Uterus (tissue), 4 donors: ENCODE measurements around the gene CBX8. TPM values are rescaled to one million over a fixed set of nuclear protein-coding genes. Genes with fewer than 3 reads are reported as not detected.

Experiments
- DNase-seq, 2 donors: peaks; one replicate each; pipeline ENCODE4 v3.0.0-alpha.2; 2019 to 2020
- H3K27ac ChIP-seq, 2 donors: fragments of 200-600 bp; sonication (generic); 1 replicate in 1 of 2; 2 replicates in 1 of 2; pipeline ENCODE4 v1.5.1; 2016 to 2018
- H3K27me3 ChIP-seq, 2 donors: fragments of 200-600 bp; sonication (generic); one replicate each; pipeline ENCODE4 v1.5.1; 2018 to 2019; ENCODE audit warnings: control low read depth in 1 of 2
- H3K36me3 ChIP-seq, 2 donors: fragments of 200-600 bp; sonication (generic); one replicate each; pipeline ENCODE4 v1.5.1; 2019; ENCODE audit warnings: control low read depth in 1 of 2
- H3K4me1 ChIP-seq, 2 donors: fragments of 200-600 bp; sonication (generic); one replicate each; pipeline ENCODE4 v1.5.1; 2018 to 2019; ENCODE audit warnings: control low read depth in 1 of 2
- H3K4me3 ChIP-seq, 2 donors: fragments of 200-600 bp; sonication (generic); 1 replicate in 1 of 2; 2 replicates in 1 of 2; pipeline ENCODE4 v1.5.1; 2018 to 2019; ENCODE audit warnings: mild to moderate bottlenecking in 1 of 2
- H3K9me3 ChIP-seq, 2 donors: fragments of 200-600 bp; sonication (generic); one replicate each; pipeline ENCODE4 v1.5.1; 2019; ENCODE audit warnings: control low read depth in 1 of 2
- POLR2A ChIP-seq, 2 donors: fragments of 450-650 bp; IDR thresholded peaks; one replicate each; pipeline ENCODE4 v1.6.1; 2016; ENCODE audit warnings: antibody characterized with exemption in 2 of 2, mild to moderate bottlenecking in 1 of 2, moderate library complexity in 1 of 2
- intact Hi-C: fragments of 100-400 bp; cut with DNase I; formaldehyde crosslinking; loops from one replicate; pipeline ENCODE4 v1.15.1; 2023; ENCODE audit warnings: low total_unique reads
- total RNA-seq, 4 donors: library from RNA; depleted of rRNA in 3 of 4; stranded (reverse); fragments of >200 nt in 3 of 4; gene quantifications; one replicate each; pipeline versions ENCODE4 v1.1.0 to v1.2.4, GENCODE V29; 2014 to 2023
- TF ChIP-seq, protein P1 (sequence below), 4 experiments: fragments of 200-600 bp in 2 of 4; fragments of 450-650 bp in 2 of 4; sonication (generic) in 2 of 4; IDR thresholded peaks; one replicate each; pipeline ENCODE4 v1.5.1; 2016 to 2019; ENCODE audit warnings: antibody characterized with exemption in 4 of 4, mild to moderate bottlenecking in 2 of 4, moderate library complexity in 1 of 4
- donor health status: DM: yes; HTN: yes; CAD: no.

CBX8 gene
- total RNA-seq, 4 donors from 2014 or later, result 1.8 to 10.7 (median 2.6) TPM; not detected in 1

DNA sequence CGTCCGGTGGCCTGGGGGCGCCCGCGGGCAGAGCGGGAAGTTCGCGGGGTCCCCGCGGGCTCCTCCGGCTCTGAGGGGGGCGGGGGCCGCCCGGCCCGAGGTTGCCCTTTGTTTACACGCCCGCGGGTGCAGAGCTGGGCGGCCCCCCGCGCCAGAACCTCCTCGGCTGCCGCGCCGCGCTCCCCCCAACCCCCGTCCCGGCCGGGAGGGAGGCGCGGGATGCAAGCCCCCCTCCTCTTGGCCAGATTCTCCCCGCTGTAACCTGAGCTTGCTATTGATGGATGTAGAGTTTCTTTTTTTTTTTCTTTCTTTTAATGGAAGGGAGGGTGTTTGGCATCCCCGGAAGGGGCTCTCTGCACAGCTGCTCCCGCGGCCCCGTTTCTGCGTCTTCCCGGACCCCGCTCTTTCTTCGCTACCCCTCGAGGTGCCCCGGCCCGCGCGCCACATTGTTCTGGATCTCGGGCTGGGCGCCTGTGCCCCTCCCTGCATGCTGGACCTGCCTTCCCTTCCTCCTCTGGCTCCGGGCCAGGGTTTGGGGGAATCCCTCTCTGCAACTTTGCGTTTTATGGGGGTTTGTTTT lies 18.3 kb downstream of the CBX8 start:
- TF ChIP-seq POLR2A (IDR thresholded peaks at IDR 0.05), result no peak
- TF ChIP-seq, protein P1, sequence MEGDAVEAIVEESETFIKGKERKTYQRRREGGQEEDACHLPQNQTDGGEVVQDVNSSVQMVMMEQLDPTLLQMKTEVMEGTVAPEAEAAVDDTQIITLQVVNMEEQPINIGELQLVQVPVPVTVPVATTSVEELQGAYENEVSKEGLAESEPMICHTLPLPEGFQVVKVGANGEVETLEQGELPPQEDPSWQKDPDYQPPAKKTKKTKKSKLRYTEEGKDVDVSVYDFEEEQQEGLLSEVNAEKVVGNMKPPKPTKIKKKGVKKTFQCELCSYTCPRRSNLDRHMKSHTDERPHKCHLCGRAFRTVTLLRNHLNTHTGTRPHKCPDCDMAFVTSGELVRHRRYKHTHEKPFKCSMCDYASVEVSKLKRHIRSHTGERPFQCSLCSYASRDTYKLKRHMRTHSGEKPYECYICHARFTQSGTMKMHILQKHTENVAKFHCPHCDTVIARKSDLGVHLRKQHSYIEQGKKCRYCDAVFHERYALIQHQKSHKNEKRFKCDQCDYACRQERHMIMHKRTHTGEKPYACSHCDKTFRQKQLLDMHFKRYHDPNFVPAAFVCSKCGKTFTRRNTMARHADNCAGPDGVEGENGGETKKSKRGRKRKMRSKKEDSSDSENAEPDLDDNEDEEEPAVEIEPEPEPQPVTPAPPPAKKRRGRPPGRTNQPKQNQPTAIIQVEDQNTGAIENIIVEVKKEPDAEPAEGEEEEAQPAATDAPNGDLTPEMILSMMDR (IDR thresholded peaks at IDR 0.05), result no peak
- Histone ChIP-seq H3K27me3 (peaks cover 0 to 20% of the 10 kb centered on the region in 2 donors), H3K27ac (no peak overlapping the region), H3K4me1 (peaks cover 0 to 10% of the 10 kb centered on the region in 2 donors), H3K4me3 (peak overlapping the region; percentile 20 to 57), H3K9me3 (no peaks in the 10 kb centered on the region), H3K36me3 (no peaks in the 10 kb centered on the region)
- no peak for DNase-seq
- intact Hi-C loops, result no loop called here

DNA sequence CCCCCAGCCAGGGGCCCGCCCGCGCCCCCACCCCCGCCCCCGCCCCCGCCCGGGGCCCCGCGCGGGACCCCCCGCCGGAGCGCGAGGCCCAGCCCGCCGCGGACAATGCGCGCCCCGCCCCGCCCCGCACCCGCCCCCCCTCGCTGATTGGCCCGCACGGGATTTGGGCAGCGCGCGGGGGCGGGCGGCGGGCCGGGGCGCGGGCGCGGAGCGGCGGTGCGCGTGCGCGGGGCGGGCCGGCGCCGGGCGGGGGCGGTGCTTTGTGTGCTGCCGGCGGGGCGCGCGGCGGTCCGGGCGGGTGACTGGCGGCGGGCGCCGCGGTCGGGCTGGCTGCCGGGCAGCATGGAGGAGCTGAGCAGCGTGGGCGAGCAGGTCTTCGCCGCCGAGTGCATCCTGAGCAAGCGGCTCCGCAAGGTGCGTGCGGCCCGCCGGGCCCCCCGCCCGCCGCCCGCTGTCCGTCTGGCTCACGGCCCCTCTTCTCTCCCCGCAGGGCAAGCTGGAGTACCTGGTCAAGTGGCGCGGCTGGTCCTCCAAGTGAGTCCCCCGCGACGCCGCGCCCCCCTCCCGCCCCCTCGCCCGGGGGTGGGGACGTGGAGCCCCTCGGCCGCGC lies 18.9 kb downstream of the CBX8 start, which contains the start of gene CBX2:
CBX2 (plus strand) TSS at position 255 of the 610 bp plus-strand sequence; CDS start at position 343, 88 bp downstream.
- DNase-seq, result peak; percentile 61 to 81
- H3K4me3 ChIP-seq, result peak within 1 kb of the TSS; percentile 36 to 57
- intact Hi-C loops, result no loop called here
- no peaks in the 10 kb centered on the region for H3K9me3 ChIP-seq
- H3K36me3 ChIP-seq, result no peaks in the 10 kb centered on the region
- peaks cover 0 to 10% of the 10 kb centered on the region in 2 donors for H3K4me1 ChIP-seq
- H3K27ac ChIP-seq, result peak within 1 kb of the TSS; percentile 20 to 26
- peaks cover 0 to 20% of the 10 kb centered on the region in 2 donors for H3K27me3 ChIP-seq
- peak in 1 of 2 donors; percentile 21 for TF ChIP-seq POLR2A (IDR thresholded peaks at IDR 0.05)
- TF ChIP-seq, protein P1 (IDR thresholded peaks at IDR 0.05), result no peak

DNA sequence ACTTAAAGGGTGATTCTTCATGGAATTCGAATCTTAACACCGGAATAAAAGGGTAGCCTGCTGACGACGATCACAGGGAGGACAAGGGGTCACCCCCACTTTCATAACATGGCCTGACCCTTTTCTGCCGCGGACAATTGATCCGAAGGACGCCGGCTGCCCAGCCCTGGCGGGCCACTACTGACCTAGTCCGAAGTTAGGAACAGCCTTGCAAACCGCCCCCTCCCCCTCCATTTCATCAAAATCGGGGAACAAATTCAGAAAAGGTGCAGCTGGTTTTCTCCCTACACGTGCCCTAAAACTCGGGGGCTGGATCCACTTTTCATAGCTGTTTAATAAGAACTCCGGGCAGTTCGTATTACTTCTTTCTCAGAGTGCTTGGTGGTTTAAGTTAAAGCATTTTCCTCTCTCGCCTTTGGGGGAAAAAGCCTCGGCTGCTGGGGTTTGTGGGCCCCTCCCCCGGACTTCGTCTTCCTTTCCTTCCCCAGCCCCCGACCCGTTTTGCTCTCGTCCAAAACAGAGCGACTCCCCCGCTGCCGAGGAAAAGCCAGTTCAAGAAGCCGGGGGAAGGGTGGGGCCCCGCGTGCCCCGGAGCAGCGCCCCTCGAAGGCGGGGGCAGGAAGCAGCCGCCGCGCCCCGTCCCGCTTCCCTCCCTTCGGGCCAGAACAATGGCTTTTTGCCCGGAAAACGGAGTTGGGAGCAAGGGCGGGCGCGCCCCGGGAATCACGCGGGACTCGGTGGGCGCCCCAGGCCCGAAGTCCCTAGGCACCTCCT lies 19.6 kb downstream of the CBX8 start:
- DNase-seq, result peak; percentile 55 to 60
- H3K27ac ChIP-seq, result peak overlapping the region; percentile 20 to 26
- TF ChIP-seq POLR2A (IDR thresholded peaks at IDR 0.05), result no peak
- TF ChIP-seq, protein P1 (IDR thresholded peaks at IDR 0.05), result peak in 1 of 4 experiments; percentile 16

DNA sequence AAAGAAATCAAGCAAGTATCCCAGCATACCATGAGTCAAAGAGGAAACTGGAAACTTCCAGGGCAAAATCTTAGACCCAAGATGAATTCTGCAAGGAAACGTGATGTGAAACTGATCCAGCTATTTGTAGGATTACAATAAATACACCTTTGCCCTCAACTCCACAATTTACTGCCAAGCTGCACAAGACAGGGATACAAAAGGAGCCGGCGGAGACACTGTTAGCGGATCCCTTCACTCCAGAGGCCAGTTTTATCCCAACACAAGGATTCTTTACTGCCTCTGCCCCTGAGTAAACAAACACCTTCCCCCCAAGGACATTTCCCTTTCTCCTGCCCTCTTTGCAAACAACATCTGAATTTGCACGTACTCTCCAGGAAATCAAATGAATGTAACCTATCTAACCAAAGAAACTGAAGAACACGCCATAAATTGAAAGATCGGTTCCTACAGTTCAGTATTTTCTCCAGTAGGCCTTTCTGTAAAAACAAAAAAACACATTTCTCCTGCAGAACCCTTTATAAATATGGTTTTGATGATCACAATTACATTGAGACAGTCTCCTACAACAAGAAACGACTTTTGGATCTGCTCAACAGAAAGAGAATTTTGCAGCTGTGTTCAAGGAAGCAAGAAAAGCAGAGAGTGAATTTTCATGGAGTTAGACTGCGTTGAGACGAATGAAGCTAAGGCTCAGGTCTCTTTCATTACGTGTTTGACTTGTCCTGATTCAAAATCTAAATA lies 20.3 kb downstream of the CBX8 start:
- Histone ChIP-seq H3K4me3 (no peak overlapping the region), H3K9me3 (no peaks in the 10 kb centered on the region), H3K36me3 (no peaks in the 10 kb centered on the region), H3K27me3 (peaks cover 0 to 20% of the 10 kb centered on the region in 2 donors), H3K4me1 (peaks cover 0 to 10% of the 10 kb centered on the region in 2 donors), H3K27ac (peak overlapping the region in 1 of 2 donors; percentile 26)
- DNase-seq, result no peak
- TF ChIP-seq, protein P1 (IDR thresholded peaks at IDR 0.05), result no peak
- intact Hi-C loops, result no loop called here

More for the DNA sequence above, 19.6 kb downstream of the CBX8 start:
- intact Hi-C loops, result no loop called here
- Histone ChIP-seq H3K4me3 (peak overlapping the region; percentile 36 to 48), H3K9me3 (no peaks in the 10 kb centered on the region), H3K27me3 (peaks cover 0 to 20% of the 10 kb centered on the region in 2 donors), H3K36me3 (no peaks in the 10 kb centered on the region), H3K4me1 (peaks cover 0 to 10% of the 10 kb centered on the region in 2 donors)
